NT2/D1 (cell line): ENCODE measurements around the gene GSG1L.

Source experiments
- DNase-seq: peaks from one replicate; pipeline ENCODE4 v3.0.0-alpha.2; 2011; ENCODE audit warnings: low read depth, low spot score
- H3K27me3 ChIP-seq: 2 replicates; pipeline ENCODE4 v1.6.0; 2011; ENCODE audit warnings: mild to moderate bottlenecking; ENCODE audit not compliant: insufficient read length, insufficient read depth
- H3K36me3 ChIP-seq: 2 replicates; pipeline ENCODE4 v1.6.1; 2011; ENCODE audit warnings: mild to moderate bottlenecking, low read length, mixed read lengths; ENCODE audit not compliant: insufficient read depth, insufficient read length
- H3K4me1 ChIP-seq: 2 replicates; pipeline ENCODE4 v1.5.1; 2011; ENCODE audit not compliant: insufficient read depth, insufficient read length
- H3K4me3 ChIP-seq: 2 replicates; pipeline ENCODE4 v1.5.1; 2011; ENCODE audit warnings: low read depth; ENCODE audit not compliant: insufficient read length
- H3K9ac ChIP-seq: 2 replicates; pipeline ENCODE4 v1.6.0; 2011; ENCODE audit warnings: low read depth; ENCODE audit not compliant: insufficient read length
- H3K9me3 ChIP-seq: 2 replicates; pipeline ENCODE4 v1.5.1; 2011; ENCODE audit warnings: mild to moderate bottlenecking, low read length; ENCODE audit not compliant: insufficient read depth
- SUZ12 ChIP-seq: IDR thresholded peaks from 2 replicates; pipeline ENCODE4 v1.6.1; 2011; ENCODE audit not compliant: insufficient read length, insufficient read depth; ENCODE audit errors: extremely low read depth
- YY1 ChIP-seq: IDR thresholded peaks from 2 replicates; pipeline ENCODE4 v1.6.1; 2011; ENCODE audit not compliant: insufficient read length, insufficient read depth
- ZNF274 ChIP-seq: IDR thresholded peaks from 2 replicates; pipeline ENCODE4 v1.6.1; 2011; ENCODE audit warnings: mild to moderate bottlenecking, low read depth, low read length

The GSG1L gene

DNA sequence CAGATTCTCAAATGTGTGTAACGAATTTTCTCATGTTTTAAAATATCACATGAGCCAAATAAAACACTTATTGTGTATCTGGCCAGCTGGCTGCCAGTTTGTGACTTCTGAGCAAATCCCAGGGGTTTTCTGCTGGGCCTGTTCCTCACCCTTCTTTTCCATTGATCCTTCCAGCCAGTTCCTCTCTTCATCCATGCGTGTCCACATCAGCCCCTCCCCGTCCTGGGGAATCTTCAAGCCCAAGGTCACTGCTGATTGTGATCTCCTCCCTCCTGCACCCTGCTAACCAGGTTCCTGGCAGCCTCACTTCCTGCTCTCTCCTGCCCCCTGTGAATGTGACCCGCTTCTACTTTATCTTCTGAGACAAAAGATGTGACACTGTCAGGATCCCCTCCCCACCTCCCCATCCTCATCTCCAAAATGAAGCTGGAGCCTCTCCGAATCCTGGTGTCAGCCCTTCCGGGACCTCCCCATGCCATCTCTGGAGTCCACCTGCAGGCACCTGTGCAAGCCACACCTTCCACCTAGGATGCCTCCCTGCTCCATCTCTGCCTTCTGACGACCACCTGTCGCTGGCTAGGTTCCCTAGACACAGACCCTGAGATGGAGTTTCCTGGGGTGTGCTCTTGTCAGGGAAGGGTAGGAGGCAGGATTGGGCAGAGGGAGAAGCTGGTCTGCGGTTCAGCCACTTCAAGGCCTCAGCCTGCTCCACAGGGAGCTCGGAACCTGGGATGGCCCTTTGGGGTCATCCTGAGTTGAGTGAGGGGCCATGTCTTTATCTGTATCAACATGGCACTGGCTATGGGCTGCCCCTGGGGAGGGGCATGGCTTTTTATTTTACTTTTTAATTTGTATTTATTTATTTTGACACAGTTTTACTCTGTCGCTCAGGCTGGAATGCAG is 308.5 kb downstream of the GSG1L start:
- no peaks in the 10 kb centered on the region for H3K27me3 ChIP-seq
- H3K4me3 ChIP-seq = no peak overlapping the region
- no peak for TF ChIP-seq SUZ12
- TF ChIP-seq YY1 = no peak
- no peak for TF ChIP-seq ZNF274
- H3K9me3 ChIP-seq = no peaks in the 10 kb centered on the region
- H3K4me1 ChIP-seq = peaks cover 7% of the 10 kb centered on the region
- peaks cover 7% of the 10 kb centered on the region for H3K36me3 ChIP-seq
- no peak overlapping the region for H3K9ac ChIP-seq
- no peak for DNase-seq

DNA sequence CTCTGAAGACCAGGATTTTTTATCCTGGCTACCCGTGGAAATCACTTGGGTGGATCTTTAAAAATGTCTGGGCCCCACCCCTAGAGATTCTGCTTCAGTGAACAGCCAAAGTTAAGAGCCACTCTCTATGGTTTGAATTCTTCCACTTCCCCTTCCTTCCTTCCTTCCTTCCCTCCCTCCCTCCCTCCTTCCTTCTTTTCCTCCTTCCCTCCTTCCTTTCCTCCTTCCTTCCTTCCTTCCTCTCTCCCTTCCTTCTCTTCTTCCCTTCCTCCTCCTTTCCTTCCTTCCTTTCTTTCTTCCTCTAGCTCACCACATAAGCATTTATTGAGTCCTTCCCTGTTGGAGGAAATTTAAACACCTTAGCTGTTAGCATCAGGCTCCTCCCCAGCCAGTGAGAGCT is 310.0 kb downstream of the GSG1L start:
- Histone ChIP-seq H3K4me3 (no peak overlapping the region), H3K36me3 (peaks cover 10% of the 10 kb centered on the region), H3K9ac (no peak overlapping the region), H3K4me1 (peaks cover 8% of the 10 kb centered on the region), H3K9me3 (no peaks in the 10 kb centered on the region), H3K27me3 (no peaks in the 10 kb centered on the region)
- no peak for TF ChIP-seq ZNF274
- TF ChIP-seq SUZ12 = no peak
- no peak for DNase-seq

DNA sequence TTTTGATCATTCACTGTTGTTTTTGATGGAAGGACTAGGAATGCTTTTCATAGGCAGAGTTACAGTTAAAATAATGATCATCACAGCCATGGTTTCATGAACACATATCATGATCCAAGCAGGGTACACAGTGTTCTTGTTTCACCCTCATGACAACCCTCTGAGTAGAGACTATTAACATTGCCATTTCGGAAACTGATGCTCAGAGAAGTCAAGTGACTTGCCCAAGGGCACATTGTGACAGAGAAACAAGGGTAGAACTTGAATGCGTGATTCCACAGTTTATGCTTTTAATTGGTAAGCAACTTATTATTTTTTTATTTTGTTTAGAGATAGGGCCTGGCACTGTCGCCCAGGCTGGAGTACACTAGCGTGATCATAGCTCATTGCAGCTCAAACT is 311.3 kb downstream of the GSG1L start:
- TF ChIP-seq SUZ12 (no peak), YY1 (no peak), ZNF274 (no peak)
- H3K27me3 ChIP-seq = no peaks in the 10 kb centered on the region

DNA sequence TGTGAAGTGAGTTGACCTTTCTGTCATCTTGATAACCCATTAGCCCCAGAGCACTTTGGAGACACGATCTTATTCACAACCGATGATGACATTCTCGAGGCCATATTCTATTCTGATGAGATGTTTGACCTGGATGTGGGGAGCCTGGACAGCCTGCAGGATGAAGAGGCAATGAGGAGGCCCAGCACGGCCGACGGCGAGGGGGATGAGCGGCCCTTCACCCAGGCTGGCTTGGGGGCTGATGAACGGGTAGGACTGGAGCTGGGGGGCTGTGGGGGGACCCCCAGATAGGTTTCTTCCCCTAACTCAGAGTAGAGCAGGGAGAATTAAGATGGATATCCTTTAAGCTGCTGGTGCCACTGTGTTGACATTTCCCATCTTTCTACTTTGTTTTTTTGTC is 311.8 kb downstream of the GSG1L start:
- DNase-seq = no peak
- peaks cover 8% of the 10 kb centered on the region for H3K4me1 ChIP-seq
- TF ChIP-seq YY1 (no peak), SUZ12 (no peak), ZNF274 (no peak)
- H3K36me3 ChIP-seq = peaks cover 10% of the 10 kb centered on the region
- H3K4me3 ChIP-seq = no peak overlapping the region
- no peaks in the 10 kb centered on the region for H3K9me3 ChIP-seq
- H3K27me3 ChIP-seq = no peaks in the 10 kb centered on the region
- H3K9ac ChIP-seq = no peak overlapping the region

More for the DNA sequence above, 311.3 kb downstream of the GSG1L start:
- Histone ChIP-seq H3K4me3 (no peak overlapping the region), H3K4me1 (peaks cover 8% of the 10 kb centered on the region), H3K9ac (no peak overlapping the region), H3K9me3 (no peaks in the 10 kb centered on the region), H3K36me3 (peaks cover 10% of the 10 kb centered on the region)
- no peak for DNase-seq

DNA sequence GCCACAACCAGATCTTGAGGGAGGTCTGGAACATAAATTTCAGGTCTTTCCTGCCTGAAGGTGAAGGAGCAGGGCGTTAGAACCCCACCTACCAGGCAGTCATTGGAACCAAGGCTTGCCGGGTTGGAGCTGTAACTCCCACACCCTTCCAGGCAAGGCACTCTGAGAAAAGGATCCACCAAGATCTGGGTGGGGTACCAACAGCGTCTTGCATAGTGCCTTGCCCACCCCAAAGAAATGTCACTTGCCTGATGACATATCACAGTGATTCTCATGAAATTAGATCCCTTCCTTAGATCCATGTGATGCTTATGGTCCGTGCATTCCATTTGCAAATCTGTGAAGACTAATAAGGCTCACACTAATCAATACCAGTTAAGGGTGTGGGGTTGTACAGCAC is 312.3 kb downstream of the GSG1L start:
- TF ChIP-seq YY1 (no peak), SUZ12 (no peak), ZNF274 (no peak)
- Histone ChIP-seq H3K4me3 (no peak overlapping the region), H3K27me3 (no peaks in the 10 kb centered on the region), H3K36me3 (peaks cover 10% of the 10 kb centered on the region), H3K4me1 (peaks cover 8% of the 10 kb centered on the region), H3K9ac (no peak overlapping the region), H3K9me3 (no peaks in the 10 kb centered on the region)
- DNase-seq = no peak

DNA sequence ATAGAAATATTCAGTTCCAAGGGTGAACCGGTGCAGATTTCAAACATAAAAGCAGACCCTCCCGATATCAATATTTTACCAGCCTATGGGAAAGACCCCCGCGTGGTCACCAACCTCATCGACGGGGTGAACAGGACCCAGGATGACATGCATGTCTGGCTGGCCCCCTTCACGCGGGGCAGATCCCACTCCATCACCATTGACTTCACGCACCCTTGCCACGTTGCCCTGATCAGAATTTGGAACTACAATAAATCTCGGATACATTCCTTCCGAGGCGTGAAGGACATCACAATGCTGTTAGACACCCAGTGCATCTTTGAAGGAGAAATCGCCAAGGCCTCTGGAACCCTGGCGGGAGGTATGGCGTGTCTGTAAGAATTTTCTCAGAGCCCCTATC is 313.6 kb downstream of the GSG1L start:
- no peak overlapping the region for H3K4me3 ChIP-seq
- H3K9me3 ChIP-seq = no peaks in the 10 kb centered on the region
- H3K9ac ChIP-seq = no peak overlapping the region
- no peaks in the 10 kb centered on the region for H3K27me3 ChIP-seq
- peaks cover 10% of the 10 kb centered on the region for H3K36me3 ChIP-seq
- TF ChIP-seq ZNF274 (no peak), SUZ12 (no peak), YY1 (no peak)
- peaks cover 8% of the 10 kb centered on the region for H3K4me1 ChIP-seq
- DNase-seq = no peak

DNA sequence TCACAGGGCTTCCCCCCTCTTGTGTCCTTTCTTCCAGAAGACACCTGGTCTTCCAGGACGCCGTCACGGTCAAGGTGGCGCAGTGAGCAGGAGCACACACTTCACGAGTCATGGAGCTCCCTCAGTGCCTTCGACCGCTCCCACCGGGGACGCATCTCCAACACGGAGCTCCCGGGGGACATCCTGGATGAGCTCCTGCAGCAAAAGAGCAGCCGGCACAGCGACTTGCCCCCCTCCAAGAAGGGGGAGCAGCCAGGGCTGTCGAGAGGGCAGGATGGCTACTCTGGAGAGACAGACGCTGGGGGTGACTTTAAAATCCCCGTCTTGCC is 314.0 kb downstream of the GSG1L start:
- no peak for DNase-seq
- Histone ChIP-seq H3K27me3 (no peaks in the 10 kb centered on the region), H3K9ac (no peak overlapping the region), H3K4me3 (no peak overlapping the region), H3K4me1 (peaks cover 8% of the 10 kb centered on the region), H3K36me3 (peaks cover 10% of the 10 kb centered on the region), H3K9me3 (no peaks in the 10 kb centered on the region)
- no peak for TF ChIP-seq ZNF274
- no peak for TF ChIP-seq SUZ12
- TF ChIP-seq YY1 = no peak
